ENCODE data around the gene ACER3. TPM values are rescaled to one million over a fixed set of nuclear protein-coding genes. Genes with fewer than 3 reads are reported as not detected.
"Not testable (repeated sequence)": the region's sequence is repeated elsewhere in the genome, so short reads cannot be mapped to it uniquely, and the experiment has no call there.

Gene ACER3
- total RNA-seq, 1 experiment from 2014 or later, result 7.1 TPM

GRCh38 chr11:76836613-76837291, 24.0 kb upstream of the ACER3 start:
- DNase-seq (ENCODE audit: low spot score), result peak; percentile 20

GRCh38 chr11:76837696-76838677, 22.7 kb upstream of the ACER3 start:
- peak; percentile 18 for DNase-seq (ENCODE audit: low spot score)

GRCh38 chr11:76838678-76839068, 22.0 kb upstream of the ACER3 start:
- no peak for DNase-seq (ENCODE audit: low spot score)

- DNase-seq (ENCODE audit: low spot score), result peak; percentile 43
Measured at GRCh38 chr11:76839311-76839710, 21.4 kb upstream of the ACER3 start.

GRCh38 chr11:76841923-76842452, 18.7 kb upstream of the ACER3 start:
- DNase-seq (ENCODE audit: low spot score), result no peak

GRCh38 chr11:76843907-76844306, 16.8 kb upstream of the ACER3 start:
- DNase-seq (ENCODE audit: low spot score), result no peak

- DNase-seq (ENCODE audit: low spot score), result no peak
Measured at GRCh38 chr11:76844511-76844910, 16.2 kb upstream of the ACER3 start.

- DNase-seq (ENCODE audit: low spot score), result no peak
Measured at GRCh38 chr11:76845069-76845468, 15.6 kb upstream of the ACER3 start.

GRCh38 chr11:76846441-76846840, 14.3 kb upstream of the ACER3 start:
- DNase-seq (ENCODE audit: low spot score), result no peak

- DNase-seq (ENCODE audit: low spot score), result no peak
Measured at GRCh38 chr11:76849376-76849775, 11.3 kb upstream of the ACER3 start.

- DNase-seq (ENCODE audit: low spot score), result no peak
Measured at GRCh38 chr11:76850130-76850529, 10.6 kb upstream of the ACER3 start.

GRCh38 chr11:76850815-76851214, 9.9 kb upstream of the ACER3 start:
- DNase-seq (ENCODE audit: low spot score), result no peak

- DNase-seq (ENCODE audit: low spot score), result no peak
Measured at GRCh38 chr11:76854709-76855108, 6.0 kb upstream of the ACER3 start.

GRCh38 chr11:76855670-76856069, 5.0 kb upstream of the ACER3 start:
- DNase-seq (ENCODE audit: low spot score), result not testable (repeated sequence)

GRCh38 chr11:76856106-76856505, 4.6 kb upstream of the ACER3 start:
- DNase-seq (ENCODE audit: low spot score), result no peak

- no peak for DNase-seq (ENCODE audit: low spot score)
Measured at GRCh38 chr11:76856571-76856970, 4.1 kb upstream of the ACER3 start.

- DNase-seq (ENCODE audit: low spot score), result no peak
Measured at GRCh38 chr11:76857781-76858410, 2.8 kb upstream of the ACER3 start.

GRCh38 chr11:76859708-76860227, 950 bp upstream of the ACER3 start:
- DNase-seq (ENCODE audit: low spot score), result no peak

- DNase-seq (ENCODE audit: low spot score), result peak; percentile 43
Measured at GRCh38 chr11:76861490-76861953, 804 bp downstream of the ACER3 start.

GRCh38 chr11:76862794-76863193, 2.1 kb downstream of the ACER3 start:
- not testable (repeated sequence) for DNase-seq (ENCODE audit: low spot score)

- DNase-seq (ENCODE audit: low spot score), result no peak
Measured at GRCh38 chr11:76863196-76863777, 2.6 kb downstream of the ACER3 start.
